Measurements from ENCODE around the gene CAMKK1. TPM values are rescaled to one million over a fixed set of nuclear protein-coding genes. Genes with fewer than 3 reads are reported as not detected.

Gene CAMKK1
- total RNA-seq, 1 experiment from 2014 or later, result 4.3 TPM

DNA sequence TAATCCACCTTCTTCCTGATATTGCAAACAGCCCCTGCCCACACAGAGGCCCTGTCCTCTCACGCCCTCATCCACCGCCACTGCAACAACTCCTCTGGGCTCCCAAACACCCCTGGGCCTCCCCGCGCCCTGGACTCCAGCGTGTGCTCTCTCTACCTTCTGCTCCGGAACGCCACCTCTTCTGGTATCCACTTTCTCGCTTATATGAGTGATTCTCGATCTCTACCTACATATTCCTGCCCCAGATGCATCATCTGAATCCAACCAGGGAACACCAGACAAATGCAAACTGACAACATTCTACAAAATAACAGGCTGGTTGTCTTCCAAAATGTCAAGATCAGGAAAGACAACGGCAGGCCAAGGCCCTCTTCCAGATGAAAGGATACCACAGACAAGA, 19.0 kb downstream of the CAMKK1 start:
- Mint-ChIP-seq H3K27me3 (ENCODE audit: insufficient read depth, unreplicated experiment) (no peaks in the 10 kb centered on the region), H3K9me3 (ENCODE audit: unreplicated experiment) (no peaks in the 10 kb centered on the region), H3K4me1 (ENCODE audit: insufficient read depth, unreplicated experiment) (no peaks in the 10 kb centered on the region), H3K36me3 (ENCODE audit: insufficient read depth, unreplicated experiment) (peaks cover 63% of the 10 kb centered on the region), H3K4me3 (ENCODE audit: unreplicated experiment) (no peak overlapping the region), H3K27ac (ENCODE audit: low read depth, unreplicated experiment) (no peak overlapping the region)
- intact Hi-C loops (cut with micrococcal nuclease), result no loop called here
- BruUV-seq (replicated peaks), result no TSS peak
- POLR2A ChIA-PET, result no interaction called here
- CTCF ChIA-PET, result no interaction called here
- TF ChIP-seq, protein P1, sequence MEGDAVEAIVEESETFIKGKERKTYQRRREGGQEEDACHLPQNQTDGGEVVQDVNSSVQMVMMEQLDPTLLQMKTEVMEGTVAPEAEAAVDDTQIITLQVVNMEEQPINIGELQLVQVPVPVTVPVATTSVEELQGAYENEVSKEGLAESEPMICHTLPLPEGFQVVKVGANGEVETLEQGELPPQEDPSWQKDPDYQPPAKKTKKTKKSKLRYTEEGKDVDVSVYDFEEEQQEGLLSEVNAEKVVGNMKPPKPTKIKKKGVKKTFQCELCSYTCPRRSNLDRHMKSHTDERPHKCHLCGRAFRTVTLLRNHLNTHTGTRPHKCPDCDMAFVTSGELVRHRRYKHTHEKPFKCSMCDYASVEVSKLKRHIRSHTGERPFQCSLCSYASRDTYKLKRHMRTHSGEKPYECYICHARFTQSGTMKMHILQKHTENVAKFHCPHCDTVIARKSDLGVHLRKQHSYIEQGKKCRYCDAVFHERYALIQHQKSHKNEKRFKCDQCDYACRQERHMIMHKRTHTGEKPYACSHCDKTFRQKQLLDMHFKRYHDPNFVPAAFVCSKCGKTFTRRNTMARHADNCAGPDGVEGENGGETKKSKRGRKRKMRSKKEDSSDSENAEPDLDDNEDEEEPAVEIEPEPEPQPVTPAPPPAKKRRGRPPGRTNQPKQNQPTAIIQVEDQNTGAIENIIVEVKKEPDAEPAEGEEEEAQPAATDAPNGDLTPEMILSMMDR (IDR thresholded peaks at IDR 0.05; ENCODE audit: unreplicated experiment), result no peak
- DNase-seq (ENCODE audit: unreplicated experiment), result no peak

DNA sequence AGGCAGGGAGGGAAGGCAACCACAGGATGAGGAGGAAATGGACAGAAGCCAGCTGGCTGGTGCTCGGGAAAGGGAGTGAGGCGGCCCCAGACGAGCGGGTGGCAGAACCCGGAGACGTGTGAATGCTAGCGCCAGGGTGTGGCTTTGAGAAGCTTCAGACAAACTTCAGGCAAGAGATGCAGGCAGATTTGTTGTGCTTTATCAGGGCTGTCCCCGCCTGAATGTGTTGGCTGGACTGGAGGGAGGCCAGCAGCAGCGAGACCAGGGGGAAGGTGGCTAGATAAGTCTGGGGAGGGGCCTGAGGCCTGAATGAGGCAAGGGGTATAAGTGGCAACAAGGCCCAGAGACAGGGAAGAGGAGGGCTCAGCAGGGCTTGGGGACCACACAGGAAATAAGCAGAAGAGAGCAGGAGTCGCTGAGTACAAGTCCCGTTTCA, 22.0 kb downstream of the CAMKK1 start:
- no TSS peak for BruUV-seq (replicated peaks)
- POLR2A ChIA-PET, result no interaction called here
- H3K27me3 Mint-ChIP-seq (ENCODE audit: insufficient read depth, unreplicated experiment), result no peaks in the 10 kb centered on the region
- H3K36me3 Mint-ChIP-seq (ENCODE audit: insufficient read depth, unreplicated experiment), result peaks cover 68% of the 10 kb centered on the region
- H3K9me3 Mint-ChIP-seq (ENCODE audit: unreplicated experiment), result no peaks in the 10 kb centered on the region
- H3K4me3 Mint-ChIP-seq (ENCODE audit: unreplicated experiment), result no peak overlapping the region
- intact Hi-C loops (cut with micrococcal nuclease), result no loop called here
- TF ChIP-seq, protein P1 (IDR thresholded peaks at IDR 0.05; ENCODE audit: unreplicated experiment), result no peak
- no peaks in the 10 kb centered on the region for H3K4me1 Mint-ChIP-seq (ENCODE audit: insufficient read depth, unreplicated experiment)
- no peak for DNase-seq (ENCODE audit: unreplicated experiment)
- CTCF ChIA-PET, result no interaction called here
- no peak overlapping the region for H3K27ac Mint-ChIP-seq (ENCODE audit: low read depth, unreplicated experiment)

DNA sequence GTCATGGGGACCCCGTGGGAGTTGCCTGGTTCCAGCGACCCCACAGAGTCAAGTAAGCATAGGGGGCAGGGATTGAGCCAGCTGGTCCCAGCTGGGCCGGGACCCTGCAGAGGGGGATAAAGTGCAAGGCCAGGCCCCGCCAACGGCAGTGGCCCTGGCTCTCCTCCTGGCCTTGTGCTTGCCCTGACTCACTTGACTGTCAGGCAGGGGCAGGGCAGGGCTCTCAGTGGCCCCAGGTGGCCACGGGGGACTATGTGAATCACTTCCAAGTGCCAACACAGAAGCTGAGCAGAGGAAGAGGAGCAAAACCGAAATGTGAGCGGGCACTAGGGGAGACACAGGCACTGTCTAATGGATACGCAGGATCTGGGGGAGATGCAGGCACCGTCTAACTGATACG, 25.2 kb downstream of the CAMKK1 start:
- peaks cover 51% of the 10 kb centered on the region for H3K36me3 Mint-ChIP-seq (ENCODE audit: insufficient read depth, unreplicated experiment)
- no TSS peak for BruUV-seq (replicated peaks)

DNA sequence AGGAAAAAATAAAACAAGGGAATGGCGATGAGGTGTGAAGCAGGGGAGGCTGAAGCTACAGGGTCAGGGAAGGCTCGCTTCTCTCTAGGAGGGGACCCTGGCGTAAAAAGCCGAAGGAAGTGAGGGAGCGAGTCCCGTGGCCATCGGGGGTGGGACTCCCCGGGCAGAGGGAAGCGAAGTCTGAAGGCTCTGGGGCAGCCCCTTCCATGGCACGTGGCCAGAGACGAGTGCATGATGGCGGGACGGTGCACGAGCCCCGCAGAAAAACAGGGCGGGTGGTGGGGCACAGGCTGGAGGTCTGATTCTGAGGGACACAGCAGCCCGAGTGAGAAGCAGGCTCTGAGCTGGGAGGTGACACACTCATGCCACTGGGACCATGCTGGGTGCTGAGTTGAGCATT, 25.7 kb downstream of the CAMKK1 start:
- Mint-ChIP-seq H3K9me3 (ENCODE audit: unreplicated experiment) (no peaks in the 10 kb centered on the region), H3K4me1 (ENCODE audit: insufficient read depth, unreplicated experiment) (no peaks in the 10 kb centered on the region), H3K36me3 (ENCODE audit: insufficient read depth, unreplicated experiment) (peaks cover 46% of the 10 kb centered on the region), H3K27ac (ENCODE audit: low read depth, unreplicated experiment) (no peak overlapping the region), H3K4me3 (ENCODE audit: unreplicated experiment) (no peak overlapping the region), H3K27me3 (ENCODE audit: insufficient read depth, unreplicated experiment) (no peaks in the 10 kb centered on the region)
- intact Hi-C loops (cut with micrococcal nuclease), result no loop called here
- POLR2A ChIA-PET, result interaction anchor here (1.0 kb wide), 1 partner anchor 12 kb away, joined by 4 read pairs; no protein-coding TSS in a partner anchor
- BruUV-seq (replicated peaks), result no TSS peak
- CTCF ChIA-PET, result interaction anchor here (0.6 to 1.1 kb wide), 3 partner anchors 145 to 599 kb away, joined by 3 to 5 read pairs (median 3); no protein-coding TSS in a partner anchor
- DNase-seq (ENCODE audit: unreplicated experiment), result no peak
- TF ChIP-seq, protein P1 (IDR thresholded peaks at IDR 0.05; ENCODE audit: unreplicated experiment), result no peak

More for the DNA sequence above, 25.2 kb downstream of the CAMKK1 start:
- Mint-ChIP-seq H3K27ac (ENCODE audit: low read depth, unreplicated experiment) (no peak overlapping the region), H3K27me3 (ENCODE audit: insufficient read depth, unreplicated experiment) (no peaks in the 10 kb centered on the region), H3K4me1 (ENCODE audit: insufficient read depth, unreplicated experiment) (no peaks in the 10 kb centered on the region), H3K4me3 (ENCODE audit: unreplicated experiment) (no peak overlapping the region), H3K9me3 (ENCODE audit: unreplicated experiment) (no peaks in the 10 kb centered on the region)
- ChIA-PET POLR2A (no interaction called here), CTCF (interaction anchor here (1.1 kb wide), 1 partner anchor 145 kb away, joined by 3 read pairs; no protein-coding TSS in a partner anchor)
- TF ChIP-seq, protein P1 (IDR thresholded peaks at IDR 0.05; ENCODE audit: unreplicated experiment), result no peak
- intact Hi-C loops (cut with micrococcal nuclease), result no loop called here
- no peak for DNase-seq (ENCODE audit: unreplicated experiment)
